ENCODE data around the gene MAP3K13.

DNA sequence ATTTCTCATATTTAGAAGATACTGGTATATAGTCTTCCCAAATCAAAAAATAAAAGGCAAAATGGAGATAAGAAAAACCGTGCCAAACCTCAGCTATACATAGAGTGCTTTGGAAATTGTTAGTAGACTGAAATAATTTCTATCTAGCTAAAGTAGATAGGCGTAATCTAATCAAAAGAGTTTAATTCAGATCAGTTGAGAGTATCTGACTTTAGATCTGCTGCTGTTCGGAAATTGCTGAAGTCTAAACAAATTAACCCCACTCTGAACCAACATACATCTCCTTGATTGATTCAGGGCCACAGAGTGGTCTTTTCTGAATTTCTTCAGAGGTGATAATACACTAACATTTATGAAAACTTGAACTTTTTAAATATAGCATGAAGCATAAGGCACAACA lies 40.1 kb downstream of the MAP3K13 start:
- TF ChIP-seq POLR2AphosphoS5 (IDR thresholded peaks at IDR 0.05; ENCODE audit: low read depth, low read length) (no peak), ZZZ3 (CRISPR knock-in tag; IDR thresholded peaks at IDR 0.05; ENCODE audit: borderline replicate concordance) (no peak), CEBPB (IDR thresholded peaks at IDR 0.05; ENCODE audit: borderline replicate concordance, low read depth, low read length) (no peak)

Measured in HepG2 (cell line).